Activated CD4-positive, alpha-beta T cell treated with anti-CD3 and anti-CD28 coated beads, Interleukin-2, amount 50 U/mL, for 16 hours (primary cell): ENCODE measurements around the gene MRAS.
A peak's percentile ranks its signal among the peaks of the same experiment; 100 is the strongest.

Experiments used
- DNase-seq: peaks from one replicate; pipeline ENCODE4 v3.0.0-alpha.2; 2020

The MRAS gene

DNA sequence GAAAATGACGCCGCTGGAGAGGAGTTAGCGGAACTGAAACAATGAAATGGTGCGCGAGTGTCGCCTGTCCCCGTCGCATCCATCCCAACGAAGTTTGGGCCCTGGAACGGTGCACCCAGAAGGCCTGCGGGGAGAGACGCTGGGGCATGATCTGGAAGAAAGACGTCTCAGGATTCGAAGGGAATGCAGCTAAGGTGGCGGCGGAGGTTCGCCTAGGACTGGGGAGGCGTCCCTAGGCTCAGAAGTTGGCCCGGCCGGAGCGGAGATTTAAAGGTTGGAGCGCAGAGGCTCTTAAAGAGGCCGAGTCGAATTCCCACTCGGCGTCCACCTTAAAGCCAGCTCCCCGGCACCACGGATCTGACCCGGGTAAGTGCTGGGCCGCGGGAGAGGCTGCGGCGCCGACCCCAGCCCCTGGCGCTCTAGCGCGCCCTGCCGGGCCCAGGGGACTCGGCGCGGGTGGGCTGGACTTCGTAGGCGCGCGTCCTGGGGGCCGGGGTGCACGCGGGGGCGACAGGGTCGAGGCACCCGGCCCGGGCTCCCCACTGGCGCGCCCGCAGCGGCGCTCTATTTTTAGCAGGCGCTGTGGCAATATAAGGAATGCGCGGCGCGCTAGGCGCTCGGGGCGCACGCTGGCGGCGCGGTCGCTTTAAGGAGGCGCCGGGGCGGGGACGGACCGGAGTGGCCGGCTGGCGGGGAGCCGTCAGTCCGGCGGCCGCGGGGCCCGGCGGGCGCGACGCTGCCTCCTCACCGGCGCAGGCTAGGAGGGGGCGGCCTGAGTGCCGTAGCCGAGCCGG lies at the start of gene MRAS:
MRAS (plus strand) TSS at position 620 of the 794 bp plus-strand sequence. CDS start 24,305 bp downstream, outside the sequence.
- no peak for DNase-seq

DNA sequence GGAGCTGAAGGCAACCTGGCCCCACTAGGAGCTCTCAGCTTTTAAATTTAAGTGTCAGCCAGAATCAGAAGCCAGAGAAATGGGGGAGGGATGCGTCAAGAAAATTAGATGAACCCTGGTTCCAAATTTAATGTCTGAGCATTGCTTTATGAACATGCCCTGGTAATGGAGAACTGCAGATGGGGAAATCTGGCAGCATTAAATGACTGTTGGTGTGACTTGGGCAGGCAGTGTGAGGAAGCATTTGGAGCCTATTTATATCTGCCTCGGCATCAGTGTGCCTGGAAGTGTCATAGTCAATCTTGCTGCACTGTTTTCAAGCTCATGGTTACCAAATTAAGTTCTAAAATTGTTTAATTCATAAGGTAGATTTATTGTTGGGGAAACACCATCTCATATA lies 47.7 kb upstream of the MRAS start:
- DNase-seq, result no peak

DNA sequence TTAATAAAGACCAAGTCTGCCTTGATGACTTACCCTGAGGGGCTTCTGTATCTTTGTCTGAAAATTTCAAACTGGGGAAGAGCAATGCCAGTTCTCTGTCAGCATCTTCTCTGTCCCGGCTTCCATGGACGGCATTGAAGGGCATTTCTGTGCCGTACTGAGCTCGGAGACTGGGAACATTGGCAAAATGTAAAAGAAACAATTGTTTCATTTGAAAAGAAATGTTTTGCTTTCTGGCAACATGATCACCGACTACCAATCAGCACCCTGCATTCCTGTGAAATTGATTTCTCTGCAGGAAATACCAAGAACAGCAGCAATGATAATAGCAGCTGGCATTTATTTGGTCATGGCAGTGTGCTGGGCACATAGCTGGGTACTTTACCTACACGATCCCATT lies 44.9 kb upstream of the MRAS start:
- DNase-seq, result no peak

DNA sequence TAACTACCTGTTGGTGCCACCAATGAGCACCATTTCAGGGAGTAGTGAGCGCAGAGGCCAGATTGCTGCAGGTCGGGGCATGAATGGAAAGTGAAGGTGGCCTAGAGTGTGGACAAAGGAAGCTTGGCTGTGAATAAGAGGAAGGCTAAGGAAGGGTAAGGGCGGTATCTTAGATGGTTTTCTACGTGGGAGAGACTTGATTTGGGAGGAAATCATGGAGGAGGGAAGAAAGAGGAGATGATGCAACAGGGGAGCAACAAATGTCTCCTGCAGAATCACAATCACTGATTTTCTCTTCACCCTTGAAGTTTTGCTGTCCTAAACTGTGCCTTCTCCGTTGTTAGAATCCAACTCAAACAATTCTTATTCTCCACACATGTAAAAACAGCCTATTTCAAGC lies 40.5 kb upstream of the MRAS start:
- DNase-seq, result no peak

DNA sequence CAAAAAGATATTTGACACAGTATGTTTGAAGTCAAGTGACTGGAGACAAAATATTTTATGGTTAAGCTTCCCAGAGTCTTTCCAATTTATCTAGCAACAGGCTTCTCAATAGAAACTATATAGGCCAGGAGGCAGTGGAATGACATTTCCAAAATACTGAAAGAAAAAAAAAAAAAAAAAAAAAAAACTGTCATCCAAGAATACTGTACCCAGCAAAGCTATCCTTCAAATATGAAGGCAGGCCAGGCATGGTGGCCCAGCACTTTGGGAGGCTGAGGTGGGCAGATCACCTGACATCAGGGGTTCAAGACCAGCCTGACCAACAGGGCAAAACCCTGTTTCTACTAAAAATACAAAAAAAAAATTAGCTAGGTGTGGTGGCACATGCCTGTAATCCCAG lies 39.6 kb upstream of the MRAS start:
- DNase-seq, result no peak

DNA sequence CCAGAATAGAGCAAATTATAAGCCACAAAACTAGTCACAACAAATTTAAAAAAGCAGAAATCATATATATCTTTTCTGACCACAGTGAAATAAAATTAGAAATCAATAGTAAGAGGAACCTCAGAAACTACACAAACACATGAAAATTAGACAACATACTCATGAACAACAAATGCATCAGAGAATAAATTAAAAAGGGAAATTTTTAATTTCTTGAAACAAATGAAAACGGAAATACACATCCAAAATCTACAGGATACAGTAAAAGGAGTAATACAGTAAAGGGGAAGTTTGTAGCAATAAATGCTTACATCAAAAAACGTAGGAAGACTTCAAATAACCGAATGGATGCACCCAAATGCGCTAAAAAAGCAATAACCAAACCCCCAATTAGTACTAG lies 37.9 kb upstream of the MRAS start:
- no peak for DNase-seq

DNA sequence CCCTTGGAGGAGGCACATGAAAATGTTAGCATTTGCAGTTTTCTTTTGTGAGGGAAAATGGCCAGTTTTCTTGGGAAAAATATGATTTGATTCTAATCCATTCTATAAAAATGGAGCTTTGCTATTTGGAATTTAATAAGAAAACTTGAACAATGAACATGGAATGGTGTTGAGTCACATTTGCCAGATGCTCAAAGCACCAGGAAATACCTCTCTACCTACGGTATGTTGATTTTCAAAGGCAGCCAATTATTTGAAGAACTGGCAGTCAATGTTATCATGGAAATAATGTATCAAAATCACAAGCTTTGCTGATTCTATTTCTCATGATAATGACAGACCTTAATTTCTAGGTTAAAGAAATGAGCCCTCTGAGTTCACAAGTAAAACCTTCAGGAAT lies 33.6 kb upstream of the MRAS start:
- DNase-seq, result no peak

DNA sequence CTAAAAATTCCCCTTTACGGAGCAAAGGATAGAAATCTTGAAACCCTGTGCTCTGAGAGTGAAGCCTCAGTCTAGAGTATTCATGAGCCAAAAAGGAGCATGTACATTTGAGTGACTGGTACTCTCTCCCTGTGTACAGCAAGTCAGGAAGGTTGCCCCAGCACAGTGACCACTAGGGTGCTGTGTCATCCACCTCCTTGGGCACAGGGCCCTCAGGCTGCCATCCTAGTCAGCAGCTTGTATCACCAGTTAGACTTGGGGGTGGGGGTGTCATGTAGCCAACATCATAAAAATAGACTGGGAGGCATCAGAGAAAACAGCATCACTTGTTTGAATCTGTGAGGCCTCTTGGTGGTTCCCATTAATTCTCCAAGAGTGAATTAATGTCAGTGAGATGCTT lies 30.7 kb upstream of the MRAS start:
- no peak for DNase-seq

DNA sequence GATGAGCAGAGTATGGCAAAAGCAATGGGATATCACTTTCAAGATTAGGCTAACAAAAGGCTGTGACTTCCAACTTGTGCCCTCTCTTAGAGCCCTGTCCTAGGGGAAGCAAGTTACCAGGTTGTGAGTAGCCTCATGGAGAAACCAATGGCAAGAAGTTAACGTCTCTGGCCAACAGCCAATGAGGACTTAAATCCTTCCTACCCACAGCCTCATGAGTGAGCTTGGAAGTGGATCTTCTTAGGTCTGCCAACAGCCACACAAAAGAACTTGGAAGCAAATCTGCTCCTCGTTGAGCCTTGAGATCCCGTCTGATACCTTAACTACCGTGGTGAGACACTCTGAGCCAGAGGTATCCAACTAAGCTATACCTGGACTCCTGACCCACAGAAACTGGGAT lies 24.4 kb upstream of the MRAS start:
- no peak for DNase-seq

DNA sequence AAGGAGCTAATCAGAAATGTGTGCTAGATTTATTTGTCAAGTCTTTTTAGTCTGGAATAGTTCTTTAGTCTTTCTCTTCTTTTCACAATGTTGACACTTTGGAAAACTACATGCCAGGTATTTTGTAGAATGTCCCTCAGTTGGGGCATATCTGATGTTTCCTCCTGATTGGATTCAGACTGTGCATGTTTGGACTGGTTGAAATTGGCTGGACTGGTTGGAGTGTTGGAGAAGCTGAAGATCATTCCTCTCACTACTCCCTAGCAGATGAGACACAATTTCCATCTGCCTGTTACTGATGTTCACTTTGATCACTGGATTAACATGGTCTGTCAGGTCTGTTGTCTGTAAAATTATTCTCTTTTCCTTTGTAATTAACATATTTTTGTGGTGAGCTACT lies 22.4 kb upstream of the MRAS start:
- DNase-seq, result no peak

DNA sequence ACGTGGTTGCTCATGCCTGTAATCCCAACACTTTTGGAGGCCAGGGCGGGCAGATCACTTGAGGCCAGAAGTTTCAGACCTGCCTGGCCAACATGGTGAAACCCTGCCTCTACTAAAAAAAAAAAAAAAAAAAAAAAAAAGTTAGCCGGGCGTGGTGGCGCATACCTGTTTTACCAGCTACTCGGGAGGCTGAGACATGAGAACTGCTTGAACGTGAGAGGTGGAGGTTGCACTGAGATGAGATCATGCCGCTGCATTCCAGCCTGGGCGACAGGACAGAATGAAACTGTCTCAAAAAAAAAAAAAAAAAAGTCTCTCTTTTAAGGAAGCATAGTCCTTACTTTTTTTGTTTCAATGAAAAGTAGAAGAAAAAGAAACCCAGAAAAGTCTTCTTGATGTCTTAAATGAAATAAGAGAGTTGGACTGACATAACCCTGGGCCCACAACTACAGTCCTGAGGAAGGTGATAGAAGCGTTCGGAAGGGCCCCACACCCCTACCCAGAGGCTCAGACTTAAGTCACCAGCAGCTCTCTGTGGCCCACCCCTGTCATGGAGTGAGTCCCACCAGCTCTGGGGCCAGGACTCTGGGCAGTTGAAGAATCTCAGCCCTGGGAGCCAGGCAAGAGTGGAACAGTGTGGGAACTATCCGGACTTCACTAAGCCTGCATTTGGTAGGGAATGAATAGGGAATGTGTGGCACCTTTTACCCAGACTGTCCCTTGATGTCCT lies 21.3 kb upstream of the MRAS start:
- DNase-seq, result no peak

DNA sequence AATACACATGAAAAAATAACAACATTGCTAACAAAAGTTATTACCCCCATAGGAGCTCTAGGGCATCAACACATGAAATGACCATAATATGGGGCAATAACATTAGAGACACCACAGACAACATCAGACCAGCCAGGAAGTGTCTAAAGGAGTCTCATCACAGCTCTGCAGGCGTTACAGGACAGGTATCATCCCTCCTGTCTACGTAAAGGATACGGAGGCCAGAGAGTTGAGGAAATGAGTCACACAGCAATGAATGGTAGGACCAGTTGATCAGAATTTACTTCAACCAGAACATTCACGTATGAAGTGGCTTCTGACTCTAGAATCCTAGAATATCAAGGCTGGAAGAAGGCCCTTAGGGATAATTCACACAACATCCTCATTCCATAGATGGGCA lies 20.5 kb upstream of the MRAS start:
- peak; percentile 18 for DNase-seq

DNA sequence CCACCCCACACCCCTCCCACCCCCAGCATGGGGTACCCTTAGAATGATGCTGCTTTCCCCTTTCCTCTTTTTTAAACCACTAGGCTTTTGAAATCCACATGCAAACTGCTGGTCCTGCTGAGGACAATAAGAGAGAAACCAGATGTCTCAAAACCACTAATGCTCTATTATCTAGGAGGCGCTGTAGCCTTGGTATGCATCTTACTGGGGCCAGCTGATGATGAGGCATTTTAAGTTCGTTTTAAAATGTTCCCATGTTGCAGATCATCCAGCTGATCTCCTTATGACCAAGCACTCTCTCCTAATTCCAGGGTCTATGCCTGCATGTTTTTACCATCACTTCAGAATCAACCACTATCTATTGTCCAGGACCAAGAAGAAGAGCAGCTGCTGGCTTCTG lies 20.0 kb upstream of the MRAS start:
- DNase-seq, result no peak

DNA sequence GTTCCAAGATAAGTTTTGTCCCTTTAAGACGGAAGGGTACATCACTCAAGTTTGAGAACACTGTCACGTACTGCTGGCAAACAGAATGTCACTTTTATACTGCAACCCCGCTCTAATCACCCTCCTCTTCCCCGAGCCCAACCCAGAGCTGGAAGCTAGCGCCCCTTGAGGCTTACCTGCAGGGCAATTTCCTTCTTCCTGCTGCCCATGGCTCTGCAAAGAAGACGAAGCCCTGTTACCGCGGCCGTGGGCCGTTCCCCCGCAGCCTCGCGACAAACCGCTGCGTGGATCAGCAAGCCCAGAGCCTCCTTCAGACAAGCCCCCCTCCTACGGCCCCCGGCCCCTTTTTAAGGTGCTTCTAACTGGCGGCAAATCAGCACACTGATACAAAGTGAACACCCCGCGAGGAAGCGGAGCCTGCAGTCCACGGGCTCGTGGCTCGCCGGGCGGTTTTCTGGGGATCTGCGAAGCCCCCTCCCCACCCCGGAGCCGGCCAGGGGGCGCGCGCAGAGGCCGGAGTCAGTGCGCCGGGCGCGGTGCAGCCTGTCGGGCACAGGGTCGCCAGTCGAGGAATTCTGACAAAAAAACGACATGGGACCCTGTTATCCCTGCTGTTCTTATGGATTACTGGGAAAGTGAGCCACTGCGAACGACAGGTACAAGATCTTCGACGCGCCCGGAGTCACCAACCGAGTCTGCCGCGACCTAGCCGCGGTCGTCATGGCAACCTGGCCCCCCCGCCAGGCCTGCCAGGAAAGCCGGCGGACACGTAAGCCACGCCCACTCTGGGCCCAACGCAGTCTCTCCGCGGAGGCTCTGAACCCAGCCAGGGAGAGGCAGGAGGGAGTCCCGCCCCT lies 19.0 kb upstream of the MRAS start, which contains the start of gene NME9:
NME9 (minus strand) TSS at position 725 of the 857 bp plus-strand sequence; CDS start at position 209, 516 bp downstream.
- peak; percentile 90 for DNase-seq

DNA sequence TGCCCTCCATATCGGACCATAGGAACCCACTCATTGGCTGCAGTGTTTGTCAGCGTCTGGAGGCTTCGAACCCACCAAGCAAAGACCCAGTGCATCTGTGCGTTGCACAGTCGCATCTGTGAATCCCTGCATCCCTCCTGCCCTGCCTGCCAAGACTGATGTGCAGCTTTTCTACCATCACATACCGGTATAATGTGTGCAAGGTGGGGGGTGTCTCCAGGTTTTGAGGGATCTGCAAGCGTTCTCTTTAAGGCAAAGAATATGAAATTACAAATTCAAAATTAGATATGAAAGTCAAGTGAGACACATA lies 18.4 kb upstream of the MRAS start:
- DNase-seq, result no peak

DNA sequence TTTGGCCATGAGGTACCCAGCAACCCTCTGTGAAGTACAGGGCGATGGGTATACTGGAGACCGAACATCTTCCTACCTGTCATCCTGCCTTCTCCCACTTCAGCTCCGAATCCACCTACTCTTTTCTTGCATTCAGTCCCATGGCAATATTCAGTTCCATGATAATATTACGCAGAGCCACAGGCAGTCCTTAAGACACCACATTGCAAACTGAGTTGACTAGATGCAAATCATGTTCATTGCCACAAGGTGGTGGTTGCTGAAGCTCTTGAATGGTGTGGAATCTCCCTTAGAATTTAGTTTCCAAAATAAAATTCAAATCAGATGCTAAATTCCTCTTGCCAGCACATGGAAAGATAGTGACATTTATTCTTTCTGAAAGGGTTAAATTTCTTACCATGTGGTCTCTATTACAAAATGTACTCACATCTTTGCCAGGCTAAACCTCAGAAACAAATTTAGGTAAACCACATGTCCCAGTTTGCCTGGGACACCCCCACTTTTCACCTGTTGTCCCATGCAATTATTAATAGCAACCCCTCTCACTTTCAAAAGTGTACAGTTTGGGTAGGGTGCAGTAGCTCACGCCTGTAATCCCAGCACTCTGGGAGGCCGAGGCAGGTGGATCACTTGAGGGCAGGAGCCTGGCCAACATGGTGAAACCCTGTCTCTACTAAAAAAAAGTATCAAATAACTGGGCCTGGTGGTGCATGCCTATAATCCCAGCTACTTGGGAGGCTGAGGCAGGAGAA lies 17.1 kb upstream of the MRAS start:
- DNase-seq, result no peak

DNA sequence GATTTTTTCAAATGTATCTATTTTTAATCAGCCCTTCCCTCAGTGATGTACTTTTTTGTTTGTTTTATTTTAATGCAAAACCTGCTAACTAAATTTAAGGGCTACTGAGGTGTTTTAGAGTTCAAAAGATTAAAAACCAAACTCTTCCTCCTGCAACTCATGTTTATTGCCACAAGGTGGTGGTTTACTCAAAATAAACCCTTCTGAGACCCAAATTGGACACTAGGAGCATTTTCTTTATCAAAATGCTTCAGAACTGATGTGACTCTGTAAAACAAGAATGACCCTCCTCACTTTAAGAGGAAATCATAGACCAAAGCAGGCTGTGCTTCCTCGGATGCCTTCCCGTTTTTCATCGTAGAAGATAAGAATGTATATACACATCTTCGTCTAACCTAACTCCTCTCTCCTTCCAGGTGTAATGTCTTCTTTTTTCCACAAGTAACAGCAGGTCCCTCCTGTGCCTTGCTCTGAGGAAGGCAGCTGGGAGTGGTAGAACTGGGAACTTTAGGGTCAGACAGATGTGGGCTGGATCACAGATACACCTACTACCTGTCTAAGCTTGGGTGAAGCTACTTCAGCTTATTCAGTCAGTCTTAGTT lies 15.8 kb upstream of the MRAS start:
- DNase-seq, result peak; percentile 25

DNA sequence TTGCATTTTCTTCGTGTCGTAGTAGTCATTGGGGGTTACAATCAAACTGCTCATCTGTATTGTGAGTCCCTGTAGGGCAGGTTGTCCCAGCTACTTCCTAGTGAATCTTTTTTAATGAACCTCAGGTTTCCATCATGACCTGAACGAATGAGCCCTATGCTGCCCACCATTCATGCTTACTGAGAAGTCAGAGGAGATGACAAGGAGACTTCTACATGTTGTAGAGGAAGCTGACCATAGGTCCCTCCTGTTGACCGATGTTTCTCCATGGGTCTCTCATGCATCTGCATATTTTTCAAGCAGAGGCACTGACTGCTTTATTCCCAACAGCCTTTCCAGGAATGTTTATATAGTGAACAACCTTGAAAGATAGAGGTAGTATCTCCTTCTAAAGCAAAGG lies 13.8 kb upstream of the MRAS start:
- DNase-seq, result no peak

DNA sequence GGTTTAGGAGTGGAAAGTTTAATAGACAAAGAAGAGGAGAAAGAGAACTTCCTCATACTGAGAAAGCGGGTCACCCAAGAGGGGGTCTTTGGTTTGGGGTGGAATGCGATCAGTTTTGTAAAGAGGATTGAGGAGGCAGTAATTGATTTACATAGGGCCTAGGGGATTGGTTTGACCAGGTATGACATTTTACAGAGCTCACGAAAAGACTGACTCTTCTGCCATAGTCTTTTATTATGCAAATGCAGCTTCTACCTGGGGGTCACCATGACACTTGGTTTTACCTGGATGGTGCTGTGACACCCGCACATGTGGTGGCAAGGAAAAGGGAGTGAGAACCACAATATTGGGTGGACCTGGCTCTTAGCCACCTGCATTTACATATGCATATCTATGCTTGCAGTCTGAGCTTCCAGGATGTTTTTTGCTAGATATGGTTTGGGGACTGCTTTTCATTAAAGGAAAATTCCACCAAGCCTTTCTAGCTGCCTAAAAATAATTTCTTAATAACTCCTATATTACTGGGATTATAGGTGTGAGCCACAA lies 11.9 kb upstream of the MRAS start:
- DNase-seq, result no peak

DNA sequence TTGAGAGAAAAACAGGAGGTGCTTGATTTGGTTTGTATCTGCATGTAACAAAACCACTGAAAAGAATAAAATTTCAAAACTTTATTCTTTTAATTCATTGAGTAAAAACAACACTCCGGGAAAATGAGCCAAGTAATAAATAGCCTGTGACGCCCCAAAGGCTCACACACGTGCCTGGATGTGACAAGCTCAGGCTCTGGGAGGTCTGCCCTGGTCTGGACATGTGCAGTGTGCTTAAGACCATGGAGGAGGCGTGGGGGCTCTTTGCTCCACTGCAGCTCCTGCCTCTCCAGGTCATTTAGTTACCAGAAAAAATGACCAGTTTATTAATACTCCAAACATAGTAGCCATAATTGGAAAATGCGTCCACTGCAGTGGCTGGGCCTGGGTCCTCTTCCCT lies 10.1 kb upstream of the MRAS start:
- DNase-seq, result no peak

DNA sequence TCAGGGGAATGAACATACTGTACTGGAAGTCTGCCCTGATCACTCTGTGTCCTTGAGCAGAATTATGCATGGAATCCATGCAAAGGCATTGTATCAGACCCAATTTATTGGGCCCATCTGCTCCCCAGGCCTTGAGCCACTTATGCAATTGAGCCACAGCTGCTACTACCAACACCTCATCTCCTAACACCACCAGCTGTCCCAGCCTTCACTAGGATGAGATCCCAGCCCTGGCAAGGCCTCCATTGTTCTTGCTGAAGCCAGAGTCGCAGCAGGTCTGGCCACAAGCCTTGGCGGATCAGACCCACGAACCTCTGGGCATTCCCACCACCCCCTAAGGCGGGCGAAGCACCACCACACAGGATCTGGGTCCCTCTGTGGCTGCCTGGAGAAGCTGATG lies 9.6 kb upstream of the MRAS start:
- no peak for DNase-seq

DNA sequence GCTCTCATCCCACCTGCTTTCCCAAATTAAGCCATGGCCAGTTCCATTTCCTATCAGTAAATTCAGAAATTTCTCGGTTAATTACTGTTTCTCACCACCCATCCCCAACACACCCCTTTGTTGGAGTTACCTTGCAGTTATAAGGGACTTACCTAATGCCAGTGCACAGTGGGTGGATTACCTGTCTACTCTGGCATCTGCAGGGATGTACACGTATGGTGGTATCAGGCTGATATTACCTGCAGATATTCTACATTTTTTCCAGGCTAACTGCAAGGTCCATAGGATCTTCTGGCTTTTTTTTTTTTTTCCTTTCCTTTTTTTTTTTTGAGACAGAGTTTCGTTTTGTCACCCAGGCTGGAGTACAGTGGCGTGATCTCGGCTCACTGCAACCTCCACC lies 7.9 kb upstream of the MRAS start:
- DNase-seq, result no peak
